Thyroid gland (tissue), 4 donors: Measurements from ENCODE around the gene RPL22L1. TPM values are rescaled to one million over a fixed set of nuclear protein-coding genes. Genes with fewer than 3 reads are reported as not detected.
"Not testable (repeated sequence)": the region's sequence is repeated elsewhere in the genome, so short reads cannot be mapped to it uniquely, and the experiment has no call there.

Experiments used
- DNase-seq, 2 donors: peaks; one replicate each; pipeline ENCODE4 v3.0.0-alpha.2; 2019
- H3K27ac ChIP-seq, 3 donors: fragments of 200-600 bp; sonication (generic); 1 replicate in 2 of 3; 2 replicates in 1 of 3; pipeline ENCODE4 v1.5.1; 2016 to 2019; ENCODE audit warnings: mild to moderate bottlenecking in 1 of 3, moderate library complexity in 1 of 3
- H3K27me3 ChIP-seq: fragments of 200-600 bp; sonication (generic); one replicate; pipeline ENCODE4 v1.5.1; 2019
- H3K36me3 ChIP-seq, 2 donors: fragments of 200-600 bp; sonication (generic); one replicate each; pipeline ENCODE4 v1.5.1; 2016 to 2019
- H3K4me1 ChIP-seq, 2 donors: fragments of 200-600 bp; sonication (generic); one replicate each; pipeline ENCODE4 v1.5.1; 2017 to 2019
- H3K4me3 ChIP-seq, 3 donors: fragments of 200-600 bp; sonication (generic); replicated peaks in 1 of 3; 1 replicate in 2 of 3; 2 replicates in 1 of 3; pipeline ENCODE4 v1.5.1; 2016; ENCODE audit warnings: mild to moderate bottlenecking in 1 of 3
- H3K9me3 ChIP-seq: fragments of 200-600 bp; sonication (generic); one replicate; pipeline ENCODE4 v1.5.1; 2017
- CTCF ChIP-seq, 6 experiments: fragments of 200-600 bp in 3 of 6; fragments of 450-650 bp in 3 of 6; sonication (generic) in 3 of 6; IDR thresholded peaks; one replicate each; pipeline ENCODE4 v1.5.1; 2016 to 2019; ENCODE audit warnings: antibody characterized with exemption in 6 of 6, mild to moderate bottlenecking in 2 of 6, inconsistent platforms in 1 of 6, moderate library complexity in 1 of 6
- POLR2A ChIP-seq, 2 donors: fragments of 450-650 bp; IDR thresholded peaks; one replicate each; pipeline ENCODE4 v1.6.1; 2017; ENCODE audit warnings: antibody characterized with exemption in 2 of 2, mild to moderate bottlenecking in 2 of 2, moderate library complexity in 1 of 2
- WGBS, 2 donors: methylation state at CpG; one replicate each; pipeline ENCODE4 v1.1.5; 2017; 5-methylcytosine and 5-hydroxymethylcytosine counted together
- intact Hi-C: fragments of 100-400 bp; cut with DNase I; formaldehyde crosslinking; loops from one replicate; pipeline ENCODE4 v1.15.1; 2023
- total RNA-seq, 4 donors: library from RNA; depleted of rRNA; stranded (reverse); fragments of >200 nt; gene quantifications; one replicate each; pipeline ENCODE4 v1.2.3, GENCODE V29; 2016

The RPL22L1 gene
- total RNA-seq, 4 donors from 2014 or later: 29.9 to 142 (median 56.8) TPM

GRCh38 chr3:170893895-170894294, 23.9 kb upstream of the RPL22L1 start:
- TF ChIP-seq POLR2A (IDR thresholded peaks at IDR 0.05): no peak
- TF ChIP-seq CTCF (IDR thresholded peaks at IDR 0.05): no peak
- H3K4me1 ChIP-seq: no peaks in the 10 kb centered on the region
- no peak for DNase-seq
- H3K36me3 ChIP-seq: no peaks in the 10 kb centered on the region
- H3K27ac ChIP-seq: no peak overlapping the region
- intact Hi-C loops: no loop called here
- no peaks in the 10 kb centered on the region for H3K9me3 ChIP-seq
- no peak overlapping the region for H3K4me3 ChIP-seq
- H3K27me3 ChIP-seq: no peaks in the 10 kb centered on the region
- WGBS, 2 donors: 96 to 99% methylated on average over 8 of the region's 8 CpGs

- DNase-seq: no peak
- no peaks in the 10 kb centered on the region for H3K4me1 ChIP-seq
- no peak overlapping the region for H3K4me3 ChIP-seq
- H3K27me3 ChIP-seq: no peaks in the 10 kb centered on the region
- H3K9me3 ChIP-seq: no peaks in the 10 kb centered on the region
- 75 to 77% methylated on average over 1 of the region's 1 CpG for WGBS, 2 donors
- no peak overlapping the region for H3K27ac ChIP-seq
- no peaks in the 10 kb centered on the region for H3K36me3 ChIP-seq
- TF ChIP-seq CTCF (IDR thresholded peaks at IDR 0.05) (no peak), POLR2A (IDR thresholded peaks at IDR 0.05) (no peak)
- intact Hi-C loops: no loop called here
Observed at GRCh38 chr3:170889630-170890029, 19.6 kb upstream of the RPL22L1 start.

- H3K9me3 ChIP-seq: no peaks in the 10 kb centered on the region
- H3K27ac ChIP-seq: no peak overlapping the region
- H3K4me1 ChIP-seq: no peaks in the 10 kb centered on the region
- no peaks in the 10 kb centered on the region for H3K27me3 ChIP-seq
- DNase-seq: no peak
- no peak overlapping the region for H3K4me3 ChIP-seq
- intact Hi-C loops: no loop called here
- no peak for TF ChIP-seq POLR2A (IDR thresholded peaks at IDR 0.05)
- TF ChIP-seq CTCF (IDR thresholded peaks at IDR 0.05): no peak
- H3K36me3 ChIP-seq: no peaks in the 10 kb centered on the region
Observed at GRCh38 chr3:170889132-170889531, 19.1 kb upstream of the RPL22L1 start.

GRCh38 chr3:170884109-170884930, 14.3 kb upstream of the RPL22L1 start:
- H3K36me3 ChIP-seq, H3K4me1 ChIP-seq, intact Hi-C loops, DNase-seq, H3K27me3 ChIP-seq, H3K4me3 ChIP-seq, H3K9me3 ChIP-seq, H3K27ac ChIP-seq: not testable (repeated sequence)
- 92 to 93% methylated on average over 20 to 22 of the region's 24 CpGs for WGBS, 2 donors

- WGBS, 2 donors: 100% methylated on average over 2 to 3 of the region's 5 CpGs
- H3K4me3 ChIP-seq, intact Hi-C loops, DNase-seq, H3K4me1 ChIP-seq, H3K27me3 ChIP-seq, H3K27ac ChIP-seq, H3K36me3 ChIP-seq, H3K9me3 ChIP-seq: not testable (repeated sequence)
Observed at GRCh38 chr3:170878688-170879087, 8.7 kb upstream of the RPL22L1 start.

GRCh38 chr3:170877311-170877710, 7.3 kb upstream of the RPL22L1 start:
- H3K27ac ChIP-seq, H3K36me3 ChIP-seq, intact Hi-C loops, H3K4me1 ChIP-seq, H3K9me3 ChIP-seq, H3K4me3 ChIP-seq, H3K27me3 ChIP-seq, DNase-seq: not testable (repeated sequence)
- 94 to 97% methylated on average over 6 of the region's 6 CpGs for WGBS, 2 donors
